Trophoblast cell (in vitro differentiated cells and primary cell): ENCODE data around the gene KCNJ6.

Experiments used
- DNase-seq, 2 donors: peaks; one replicate each; pipeline ENCODE4 v3.0.0-alpha.2; 2016
- H2AFZ ChIP-seq: 2 replicates; pipeline ENCODE4 v1.6.1; 2013; ENCODE audit warnings: low read length, moderate library complexity, mild to moderate bottlenecking; ENCODE audit not compliant: insufficient read depth, poor library complexity
- H2AK5ac ChIP-seq: 2 replicates; pipeline ENCODE4 v1.6.1; 2013; ENCODE audit warnings: mild to moderate bottlenecking, low read length
- H2BK120ac ChIP-seq: 2 replicates; pipeline ENCODE4 v1.6.1; 2013; ENCODE audit warnings: low read length, mild to moderate bottlenecking, moderate library complexity; ENCODE audit not compliant: insufficient read depth, poor library complexity
- H2BK12ac ChIP-seq: 2 replicates; pipeline ENCODE4 v1.6.1; 2013; ENCODE audit warnings: mild to moderate bottlenecking, low read length, moderate library complexity
- H2BK5ac ChIP-seq: 2 replicates; pipeline ENCODE4 v1.6.1; 2013; ENCODE audit warnings: low read length, low read depth, moderate library complexity, mild to moderate bottlenecking; ENCODE audit not compliant: poor library complexity
- H3K14ac ChIP-seq: 2 replicates; pipeline ENCODE4 v1.6.1; 2013; ENCODE audit warnings: mild to moderate bottlenecking, low read length
- H3K18ac ChIP-seq: 2 replicates; pipeline ENCODE4 v1.6.1; 2013; ENCODE audit warnings: mild to moderate bottlenecking, low read length
- H3K23ac ChIP-seq: 2 replicates; pipeline ENCODE4 v1.6.1; 2013; ENCODE audit warnings: low read length
- H3K27ac ChIP-seq: 2 replicates; pipeline ENCODE4 v1.5.1; 2013; ENCODE audit warnings: low read depth, mild to moderate bottlenecking, inconsistent platforms, low read length, moderate library complexity
- H3K27me3 ChIP-seq: 2 replicates; pipeline ENCODE4 v1.6.1; 2013; ENCODE audit warnings: inconsistent platforms, mild to moderate bottlenecking, low read length, moderate library complexity; ENCODE audit not compliant: insufficient read depth
- H3K36me3 ChIP-seq, 2 experiments: 1 replicate in 1 of 2; 2 replicates in 1 of 2; pipeline ENCODE4 v1.6.1; 2013; ENCODE audit warnings: low read length in 2 of 2, mild to moderate bottlenecking in 2 of 2, moderate library complexity in 1 of 2; ENCODE audit not compliant: insufficient read depth in 2 of 2, control insufficient read depth in 1 of 2
- H3K4ac ChIP-seq: 2 replicates; pipeline ENCODE4 v1.6.1; 2013; ENCODE audit warnings: low read depth, mild to moderate bottlenecking, low read length, moderate library complexity
- H3K4me1 ChIP-seq, 2 experiments: 1 replicate in 1 of 2; 2 replicates in 1 of 2; pipeline ENCODE4 v1.6.1; 2013; ENCODE audit warnings: low read length in 2 of 2, mild to moderate bottlenecking in 2 of 2, moderate library complexity in 1 of 2; ENCODE audit not compliant: insufficient read depth in 2 of 2, control insufficient read depth in 1 of 2
- H3K4me2 ChIP-seq: 2 replicates; pipeline ENCODE4 v1.6.1; 2013; ENCODE audit warnings: inconsistent platforms, mild to moderate bottlenecking, low read length, moderate library complexity
- H3K4me3 ChIP-seq: 2 replicates; pipeline ENCODE4 v1.5.1; 2013; ENCODE audit warnings: mild to moderate bottlenecking, low read depth, low read length, inconsistent platforms
- H3K79me1 ChIP-seq: one replicate; pipeline ENCODE4 v1.6.1; 2013; ENCODE audit warnings: low read length
- H3K79me2 ChIP-seq: 2 replicates; pipeline ENCODE4 v1.6.1; 2013; ENCODE audit warnings: low read length, mild to moderate bottlenecking; ENCODE audit not compliant: control insufficient read depth, insufficient read depth, poor library complexity
- H3K9ac ChIP-seq: 2 replicates; pipeline ENCODE4 v1.6.1; 2013; ENCODE audit warnings: mild to moderate bottlenecking, low read length
- H3K9me3 ChIP-seq: 2 replicates; pipeline ENCODE4 v1.6.1; 2013; ENCODE audit warnings: low read depth, mild to moderate bottlenecking, control low read depth, inconsistent platforms, low read length; ENCODE audit not compliant: insufficient read depth
- H4K12ac ChIP-seq: 2 replicates; pipeline ENCODE4 v1.6.1; 2013; ENCODE audit warnings: low read depth, mild to moderate bottlenecking, low read length, moderate library complexity
- H4K8ac ChIP-seq: 2 replicates; pipeline ENCODE4 v1.6.1; 2013; ENCODE audit warnings: low read depth, mild to moderate bottlenecking, low read length, moderate library complexity
- H4K91ac ChIP-seq: one replicate; pipeline ENCODE4 v1.6.1; 2013; ENCODE audit warnings: low read depth, mild to moderate bottlenecking, low read length, moderate library complexity
- WGBS: extraction: QIAGEN DNeasy Blood & Tissue Kit; methylation state at CpG from one replicate; pipeline ENCODE4 v1.1.7; 2013; ENCODE audit warnings: missing lambda C conversion rate; ENCODE audit not compliant: insufficient read length, insufficient coverage; ENCODE audit errors: extremely low coverage; 5-methylcytosine and 5-hydroxymethylcytosine counted together

KCNJ6 gene

GRCh38 chr21:37835481-37835880 is 80.8 kb downstream of the KCNJ6 start:
- Histone ChIP-seq H3K4me1 (no peaks in the 10 kb centered on the region), H3K4ac (no peak overlapping the region), H2BK5ac (no peak overlapping the region), H3K36me3 (no peaks in the 10 kb centered on the region), H3K4me3 (no peak overlapping the region), H3K27ac (no peak overlapping the region), H3K18ac (no peak overlapping the region), H4K12ac (no peak overlapping the region), H2AK5ac (no peak overlapping the region), H3K9me3 (no peaks in the 10 kb centered on the region), H2BK12ac (no peak overlapping the region), H3K79me2 (no peaks in the 10 kb centered on the region), H3K23ac (no peak overlapping the region), H3K9ac (no peak overlapping the region), H2BK120ac (no peak overlapping the region), H2AFZ (no peak overlapping the region), H3K79me1 (no peaks in the 10 kb centered on the region), H3K14ac (no peak overlapping the region), H3K27me3 (no peaks in the 10 kb centered on the region), H4K8ac (no peak overlapping the region), H3K4me2 (no peak overlapping the region), H4K91ac (no peak overlapping the region)
- WGBS, result no CpG with 5 or more reads among the region's 3 CpGs
- no peak for DNase-seq

DNA sequence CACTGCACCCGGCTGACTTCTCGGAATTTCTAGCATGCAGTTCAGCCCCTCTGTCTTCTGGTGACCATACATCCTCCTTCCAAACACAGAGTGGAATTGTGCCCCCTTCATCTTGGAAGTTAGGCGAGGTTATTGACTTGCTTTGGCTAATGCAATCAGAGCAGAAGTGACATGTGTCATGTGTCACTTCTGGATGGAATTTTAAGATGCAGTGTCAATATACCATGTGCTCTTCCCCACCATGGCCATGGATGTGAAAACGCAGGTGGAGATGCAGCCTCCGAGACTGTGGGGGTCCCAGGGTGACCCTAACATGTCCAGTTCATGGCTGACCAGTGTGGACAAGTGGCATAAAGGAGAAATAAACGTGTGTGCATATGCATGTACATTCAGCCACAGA is 83.0 kb downstream of the KCNJ6 start:
- no peaks in the 10 kb centered on the region for H3K36me3 ChIP-seq
- H3K18ac ChIP-seq, result no peak overlapping the region
- H3K27ac ChIP-seq, result no peak overlapping the region
- H2AK5ac ChIP-seq, result no peak overlapping the region
- H4K8ac ChIP-seq, result no peak overlapping the region
- H3K79me1 ChIP-seq, result no peaks in the 10 kb centered on the region
- no peak overlapping the region for H3K23ac ChIP-seq
- no peak overlapping the region for H3K9ac ChIP-seq
- no peaks in the 10 kb centered on the region for H3K4me1 ChIP-seq
- no peak overlapping the region for H2AFZ ChIP-seq
- no peak for DNase-seq
- H4K12ac ChIP-seq, result no peak overlapping the region
- no peak overlapping the region for H3K14ac ChIP-seq
- H3K4ac ChIP-seq, result no peak overlapping the region
- H2BK12ac ChIP-seq, result no peak overlapping the region
- no peak overlapping the region for H2BK5ac ChIP-seq
- no peaks in the 10 kb centered on the region for H3K79me2 ChIP-seq
- no peaks in the 10 kb centered on the region for H3K9me3 ChIP-seq
- H3K27me3 ChIP-seq, result no peaks in the 10 kb centered on the region
- H2BK120ac ChIP-seq, result no peak overlapping the region
- WGBS, result no CpG with 5 or more reads among the region's 6 CpGs
- no peak overlapping the region for H3K4me2 ChIP-seq
- H3K4me3 ChIP-seq, result no peak overlapping the region
- no peak overlapping the region for H4K91ac ChIP-seq

GRCh38 chr21:37829447-37829846 is 86.8 kb downstream of the KCNJ6 start:
- H3K27me3 ChIP-seq, result no peaks in the 10 kb centered on the region
- no peak overlapping the region for H3K27ac ChIP-seq
- no CpG with 5 or more reads among the region's 4 CpGs for WGBS
- H3K36me3 ChIP-seq, result no peaks in the 10 kb centered on the region
- H3K18ac ChIP-seq, result no peak overlapping the region
- H3K9ac ChIP-seq, result no peak overlapping the region
- no peaks in the 10 kb centered on the region for H3K9me3 ChIP-seq
- peak in 1 of 2 donors; percentile 4 for DNase-seq
- no peak overlapping the region for H3K4me2 ChIP-seq
- no peak overlapping the region for H3K23ac ChIP-seq
- H2BK12ac ChIP-seq, result no peak overlapping the region
- no peak overlapping the region for H3K14ac ChIP-seq
- no peak overlapping the region for H4K8ac ChIP-seq
- H4K91ac ChIP-seq, result no peak overlapping the region
- no peak overlapping the region for H3K4ac ChIP-seq
- H2AFZ ChIP-seq, result no peak overlapping the region
- no peaks in the 10 kb centered on the region for H3K79me1 ChIP-seq
- H2BK5ac ChIP-seq, result no peak overlapping the region
- H4K12ac ChIP-seq, result no peak overlapping the region
- H3K4me3 ChIP-seq, result no peak overlapping the region
- no peak overlapping the region for H2AK5ac ChIP-seq
- no peaks in the 10 kb centered on the region for H3K79me2 ChIP-seq
- no peaks in the 10 kb centered on the region for H3K4me1 ChIP-seq
- no peak overlapping the region for H2BK120ac ChIP-seq

DNA sequence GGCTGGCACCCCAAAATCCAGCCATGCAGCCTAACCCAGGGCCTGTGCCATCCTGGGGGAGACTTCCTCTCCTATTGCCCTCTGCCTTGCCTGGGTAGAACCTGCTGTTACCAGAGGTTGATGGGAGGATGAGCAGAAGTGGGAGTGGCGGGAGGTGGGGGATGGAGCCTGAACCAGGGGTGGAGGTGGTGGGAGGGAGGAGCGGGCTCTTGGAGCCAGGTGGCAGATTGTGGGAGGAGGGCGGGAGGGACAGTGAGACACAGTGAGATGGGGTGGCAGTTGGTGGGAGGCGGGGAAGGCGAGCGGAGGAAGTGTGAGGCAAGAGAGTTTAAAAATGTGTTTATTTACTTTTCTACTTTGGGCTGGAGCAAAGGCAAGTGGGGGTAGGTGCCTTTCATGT is 87.3 kb downstream of the KCNJ6 start:
- no peaks in the 10 kb centered on the region for H3K36me3 ChIP-seq
- no peaks in the 10 kb centered on the region for H3K79me1 ChIP-seq
- DNase-seq, result no peak
- H4K12ac ChIP-seq, result no peak overlapping the region
- no peak overlapping the region for H3K4ac ChIP-seq
- H3K4me1 ChIP-seq, result no peaks in the 10 kb centered on the region
- H2BK12ac ChIP-seq, result no peak overlapping the region
- no peak overlapping the region for H3K23ac ChIP-seq
- no peak overlapping the region for H2AK5ac ChIP-seq
- no peak overlapping the region for H3K4me3 ChIP-seq
- no CpG with 5 or more reads among the region's 6 CpGs for WGBS
- no peaks in the 10 kb centered on the region for H3K79me2 ChIP-seq
- no peak overlapping the region for H4K8ac ChIP-seq
- no peak overlapping the region for H3K18ac ChIP-seq
- H3K27ac ChIP-seq, result no peak overlapping the region
- no peak overlapping the region for H3K9ac ChIP-seq
- H3K14ac ChIP-seq, result no peak overlapping the region
- no peak overlapping the region for H2AFZ ChIP-seq
- H3K9me3 ChIP-seq, result no peaks in the 10 kb centered on the region
- no peak overlapping the region for H2BK120ac ChIP-seq
- H3K4me2 ChIP-seq, result no peak overlapping the region
- H3K27me3 ChIP-seq, result no peaks in the 10 kb centered on the region
- no peak overlapping the region for H4K91ac ChIP-seq
- H2BK5ac ChIP-seq, result no peak overlapping the region
